Measurements from ENCODE around the gene SSH2.

The SSH2 gene

GRCh38 chr17:29595107-29595942 is 334.7 kb downstream of the SSH2 start:
- Histone ChIP-seq H2AFZ (ENCODE audit: low read depth, low read length) (no peak overlapping the region), H3K9me3 (ENCODE audit: insufficient read depth, low read length, severe bottlenecking) (no peaks in the 10 kb centered on the region), H4K20me1 (ENCODE audit: insufficient read depth, low read length) (peaks cover 37% of the 10 kb centered on the region), H3K36me3 (ENCODE audit: insufficient read depth, low read length) (no peaks in the 10 kb centered on the region), H3K27me3 (ENCODE audit: insufficient read depth, low read length, poor library complexity) (peaks cover 6% of the 10 kb centered on the region), H3K4me2 (ENCODE audit: insufficient read depth, low read length) (0 out of 2 replicates have a peak overlapping the region, but pooled peaks have one; percentile 98), H3K79me2 (ENCODE audit: insufficient read depth, low read length) (peaks cover 10% of the 10 kb centered on the region), H3K27ac (ENCODE audit: low read length) (no peak overlapping the region), H3K9ac (ENCODE audit: low read depth, low read length) (no peak overlapping the region), H3K4me3 (ENCODE audit: low read depth in 1 of 2, low read length in 2 of 2) (no peak overlapping the region), H3K4me1 (ENCODE audit: insufficient read depth, low read length) (peaks cover 43% of the 10 kb centered on the region)
- DNase-seq (no peak), ATAC-seq (ENCODE audit: insufficient read depth, low read depth) (no peak)
- TF ChIP-seq EZH2 (IDR thresholded peaks at IDR 0.05; ENCODE audit: borderline replicate concordance, low read depth, low read length, severe bottlenecking) (no peak), CTCF (IDR thresholded peaks at IDR 0.05; ENCODE audit: borderline replicate concordance, extremely low read depth, low read length, poor library complexity, severe bottlenecking) (no peak)

GRCh38 chr17:29594519-29595090 is 335.4 kb downstream of the SSH2 start:
- no peak for DNase-seq
- H3K36me3 ChIP-seq (ENCODE audit: insufficient read depth, low read length) = no peaks in the 10 kb centered on the region
- no peak overlapping the region for H3K27ac ChIP-seq (ENCODE audit: low read length)
- H4K20me1 ChIP-seq (ENCODE audit: insufficient read depth, low read length) = peaks cover 34% of the 10 kb centered on the region
- no peak overlapping the region for H3K9ac ChIP-seq (ENCODE audit: low read depth, low read length)
- H3K79me2 ChIP-seq (ENCODE audit: insufficient read depth, low read length) = peaks cover 17% of the 10 kb centered on the region
- no peaks in the 10 kb centered on the region for H3K9me3 ChIP-seq (ENCODE audit: insufficient read depth, low read length, severe bottlenecking)
- no peak for ATAC-seq (ENCODE audit: insufficient read depth, low read depth)
- H3K4me2 ChIP-seq (ENCODE audit: insufficient read depth, low read length) = peak overlapping the region; percentile 98
- H2AFZ ChIP-seq (ENCODE audit: low read depth, low read length) = no peak overlapping the region
- TF ChIP-seq EZH2 (IDR thresholded peaks at IDR 0.05; ENCODE audit: borderline replicate concordance, low read depth, low read length, severe bottlenecking) (no peak), CTCF (IDR thresholded peaks at IDR 0.05; ENCODE audit: borderline replicate concordance, extremely low read depth, low read length, poor library complexity, severe bottlenecking) (no peak)
- H3K4me3 ChIP-seq (ENCODE audit: low read depth in 1 of 2, low read length in 2 of 2) = peak overlapping the region in 1 of 2 experiments; percentile 72; a peak in 2 of 4 replicates
- peaks cover 50% of the 10 kb centered on the region for H3K4me1 ChIP-seq (ENCODE audit: insufficient read depth, low read length)
- peaks cover 6% of the 10 kb centered on the region for H3K27me3 ChIP-seq (ENCODE audit: insufficient read depth, low read length, poor library complexity)

GRCh38 chr17:29593591-29594518 is 336.2 kb downstream of the SSH2 start:
- ATAC-seq (ENCODE audit: insufficient read depth, low read depth) (peak; percentile 41), DNase-seq (peak; percentile 66)
- no peaks in the 10 kb centered on the region for H3K9me3 ChIP-seq (ENCODE audit: insufficient read depth, low read length, severe bottlenecking)
- peaks cover 34% of the 10 kb centered on the region for H4K20me1 ChIP-seq (ENCODE audit: insufficient read depth, low read length)
- peak overlapping the region; percentile 66 to 72; a peak in 3 of 4 replicates for H3K4me3 ChIP-seq (ENCODE audit: low read depth in 1 of 2, low read length in 2 of 2)
- H3K4me2 ChIP-seq (ENCODE audit: insufficient read depth, low read length) = peak overlapping the region; percentile 98
- H3K4me1 ChIP-seq (ENCODE audit: insufficient read depth, low read length) = peaks cover 50% of the 10 kb centered on the region
- TF ChIP-seq CTCF (IDR thresholded peaks at IDR 0.05; ENCODE audit: borderline replicate concordance, extremely low read depth, low read length, poor library complexity, severe bottlenecking) (peak; percentile 70), EZH2 (IDR thresholded peaks at IDR 0.05; ENCODE audit: borderline replicate concordance, low read depth, low read length, severe bottlenecking) (peak; percentile 65)
- peaks cover 6% of the 10 kb centered on the region for H3K27me3 ChIP-seq (ENCODE audit: insufficient read depth, low read length, poor library complexity)
- peak overlapping the region; percentile 73 for H2AFZ ChIP-seq (ENCODE audit: low read depth, low read length)
- no peak overlapping the region for H3K27ac ChIP-seq (ENCODE audit: low read length)
- peak overlapping the region; percentile 59 for H3K9ac ChIP-seq (ENCODE audit: low read depth, low read length)
- no peaks in the 10 kb centered on the region for H3K36me3 ChIP-seq (ENCODE audit: insufficient read depth, low read length)
- H3K79me2 ChIP-seq (ENCODE audit: insufficient read depth, low read length) = peaks cover 19% of the 10 kb centered on the region
